A549 treated with ZK216348 at 1 μM for 4 hours (cell line): ENCODE results near the gene CDK5RAP1. TPM values are rescaled to one million over a fixed set of nuclear protein-coding genes. Genes with fewer than 3 reads are reported as not detected.

Experiments
- total RNA-seq: library from RNA; stranded (reverse); fragments of 200-300 nt; extraction: Qiagen RNA extraction; gene quantifications from 5 replicates; pipeline ENCODE4 v1.2.3, GENCODE V29; 2022; ENCODE audit warnings: low read depth

Gene CDK5RAP1
- 34.1 to 40.0 TPM (median 35.8 TPM) in 5 replicates for total RNA-seq

GRCh38 chr20:33401184-33401920 lies at the start of gene CDK5RAP1:
TSS of gene CDK5RAP1 (minus strand) at chr20:33401519. CDS start at chr20:33397064, 4,455 bp downstream.

GRCh38 chr20:33443512-33444239 lies 42.4 kb upstream of the CDK5RAP1 start, which contains the start of gene SNTA1:
TSS of gene SNTA1 (minus strand) at chr20:33443763. CDS start at chr20:33443620, 143 bp downstream.

Other genes with a start within 250 kb of the CDK5RAP1 start
- gene BPIFA2, start 233.4 kb downstream of the CDK5RAP1 start, total RNA-seq, result not detected in 5 replicates
- not detected in 5 replicates for gene BPIFA3, start 184.2 kb downstream of the CDK5RAP1 start, total RNA-seq
- not detected in 5 replicates for gene BPIFA1, start 165.5 kb downstream of the CDK5RAP1 start, total RNA-seq
- gene BPIFB1, start 118.3 kb downstream of the CDK5RAP1 start, total RNA-seq, result 0.18 TPM in 1 of 5 replicates, not detected in the others
- gene SNTA1, start 42.2 kb upstream of the CDK5RAP1 start, total RNA-seq, result 7.9 to 13.2 TPM (median 11.6 TPM) in 5 replicates
- gene CBFA2T2, start 88.6 kb upstream of the CDK5RAP1 start, total RNA-seq, result 4.2 to 8.4 TPM (median 5.9 TPM) in 5 replicates